Activated naive CD8-positive, alpha-beta T cell treated with anti-CD3 and anti-CD28 coated beads, Interleukin-2, amount 50 U/mL, for 16 hours (primary cell): ENCODE measurements around the gene NSMCE3.
A peak's percentile ranks its signal among the peaks of the same experiment; 100 is the strongest.

Experiments used
- DNase-seq: peaks from one replicate; pipeline ENCODE4 v3.0.0-alpha.2; 2020; ENCODE audit warnings: low read depth, low spot score

NSMCE3 gene

DNA sequence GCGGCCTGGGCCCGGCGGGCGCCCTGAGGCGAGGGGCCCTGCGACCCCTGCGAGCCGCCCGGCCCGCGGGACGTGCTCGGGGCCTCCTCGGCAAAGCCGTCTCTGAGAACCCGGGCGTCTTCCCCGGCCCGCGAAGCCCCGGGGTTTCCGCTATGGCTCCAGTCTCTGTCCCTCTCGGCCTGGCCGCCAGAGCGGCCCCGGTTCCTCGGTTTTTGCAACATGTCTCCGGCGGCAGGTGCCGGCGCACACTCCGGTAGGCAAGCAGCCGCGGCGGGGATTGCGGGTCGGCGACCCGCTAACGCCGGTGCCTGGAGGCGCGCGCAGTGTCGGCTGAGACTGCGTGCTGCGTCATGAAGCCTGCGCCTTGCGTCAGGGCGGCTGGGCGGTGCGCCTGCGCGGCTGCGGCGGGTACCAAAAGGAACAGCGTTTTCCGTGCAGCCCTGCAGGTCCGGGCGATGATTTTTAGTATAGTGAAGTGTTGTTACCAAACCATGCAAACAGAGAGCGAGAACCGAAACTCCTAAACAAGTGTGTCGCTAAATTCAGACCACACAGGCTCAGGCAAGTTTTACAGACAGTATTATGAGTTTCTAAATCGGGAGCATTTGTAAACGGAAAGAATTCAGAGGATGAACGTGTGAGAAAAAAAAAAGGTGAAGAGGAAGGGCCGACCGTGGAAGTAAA lies at the start of gene NSMCE3:
Gene NSMCE3 (minus strand): TSS at position 338 of the 684 bp plus-strand sequence. CDS start 117 bp downstream, at position 221.
- DNase-seq = peak; percentile 82

DNA sequence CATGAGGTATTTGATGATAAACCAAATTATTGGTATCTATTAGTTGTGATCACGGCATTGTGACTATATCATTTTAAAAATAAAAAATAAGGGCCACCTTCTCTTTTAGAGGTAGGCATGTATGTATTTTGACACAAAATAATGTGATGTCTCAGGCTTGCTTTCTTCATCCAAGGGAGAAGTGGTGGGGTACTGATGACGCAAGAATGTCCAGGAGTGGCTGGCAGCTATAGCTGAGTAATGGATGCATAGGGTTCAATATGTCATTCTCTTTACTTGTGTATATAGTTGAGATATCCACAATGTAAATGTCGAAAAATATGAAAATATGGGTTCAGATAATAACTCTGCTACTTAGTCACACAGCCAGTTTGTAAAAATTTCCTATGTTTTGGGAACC lies 46.8 kb upstream of the NSMCE3 start:
- DNase-seq = no peak

DNA sequence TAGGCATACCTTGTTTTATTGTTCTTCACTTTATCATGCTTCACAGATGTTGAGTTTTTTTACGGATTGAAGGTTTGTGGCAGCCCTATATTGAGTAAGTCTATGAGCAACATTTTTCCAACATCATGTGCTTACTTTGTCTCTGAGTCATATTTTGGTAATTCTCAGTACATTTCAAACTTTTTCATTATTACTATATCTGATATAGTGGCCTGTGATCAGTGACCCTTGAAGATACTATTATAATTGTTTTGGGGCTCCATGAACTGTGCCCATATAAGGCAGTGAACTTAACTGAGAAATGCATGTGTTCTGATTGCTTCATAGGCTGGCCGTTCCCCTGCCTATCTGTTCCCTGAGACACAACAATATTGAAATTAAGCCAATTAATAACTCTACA lies 42.8 kb upstream of the NSMCE3 start:
- no peak for DNase-seq

DNA sequence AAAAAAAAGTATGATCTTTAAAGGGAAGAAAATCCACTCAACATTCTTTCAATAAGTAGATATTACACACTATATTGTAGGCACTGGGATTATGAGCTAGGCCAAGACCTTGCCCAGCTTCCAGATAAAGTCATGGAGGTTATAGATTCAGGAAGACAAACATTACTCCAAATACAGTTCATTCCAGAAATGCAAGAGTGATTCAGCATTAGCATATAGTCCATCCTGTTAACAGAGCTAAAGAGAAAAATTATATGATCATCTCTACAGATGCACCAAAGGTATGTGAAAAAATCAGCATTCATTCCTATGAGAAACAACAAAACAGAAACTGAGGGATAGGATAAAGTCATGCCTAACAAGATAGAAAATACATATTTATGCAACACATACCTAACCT lies 42.1 kb upstream of the NSMCE3 start:
- DNase-seq = no peak

DNA sequence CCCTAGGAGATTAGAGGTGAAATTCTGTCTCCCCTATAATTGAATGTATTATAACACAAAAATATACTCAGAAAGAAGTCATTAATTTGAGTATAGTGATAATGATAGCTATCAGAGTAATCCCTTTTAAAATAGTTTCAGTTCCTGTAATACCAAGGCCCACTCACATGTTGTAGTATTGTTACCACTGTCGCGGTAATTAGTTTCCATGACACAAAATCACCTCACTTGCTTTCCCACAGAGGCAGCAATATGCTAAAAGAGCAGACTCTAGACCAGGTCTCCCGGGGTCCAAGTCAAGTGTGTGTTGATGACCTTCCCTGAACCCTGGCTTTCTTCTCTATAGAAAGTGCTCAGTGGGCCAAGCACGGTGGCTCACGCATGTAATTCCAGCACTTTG lies 39.5 kb upstream of the NSMCE3 start:
- no peak for DNase-seq

DNA sequence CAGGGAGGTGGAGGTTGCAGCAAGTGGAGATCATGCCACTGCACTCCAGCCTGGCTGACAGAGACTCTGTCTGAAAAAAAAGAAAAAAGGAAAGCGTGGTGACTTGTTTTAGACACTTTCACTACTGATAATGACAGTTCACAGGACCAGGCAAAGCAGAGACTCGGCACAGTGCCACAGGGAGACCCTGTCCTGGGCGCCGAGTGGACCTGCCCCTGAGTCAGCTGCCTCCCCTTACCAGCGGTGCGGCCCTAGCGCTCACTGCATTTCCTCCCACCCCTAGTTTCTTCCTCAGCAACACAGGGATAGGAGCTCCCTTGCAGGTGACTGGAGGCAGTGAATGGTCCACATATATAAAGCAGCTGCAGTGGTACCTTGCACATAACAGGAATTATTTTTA lies 38.7 kb upstream of the NSMCE3 start:
- no peak for DNase-seq

DNA sequence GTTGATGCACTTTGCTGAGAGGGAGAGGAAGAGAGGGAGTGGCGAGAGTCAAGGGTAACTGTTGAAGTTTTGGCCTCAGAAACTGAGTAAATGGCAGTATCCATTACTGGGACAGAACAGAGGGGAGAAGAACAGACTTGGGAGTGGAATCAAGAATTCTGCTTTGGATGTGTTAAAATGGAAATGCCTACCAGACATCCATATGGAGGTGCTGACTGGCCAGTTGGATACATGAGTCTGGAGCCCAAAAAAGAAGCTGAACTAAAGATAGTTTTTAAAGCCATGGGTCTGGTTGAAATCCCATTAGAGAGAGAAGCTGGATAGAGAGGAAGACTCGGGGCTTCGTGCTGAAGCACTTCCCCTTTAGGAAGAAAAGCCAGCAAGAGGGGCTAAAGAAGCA lies 35.9 kb upstream of the NSMCE3 start:
- DNase-seq = no peak

DNA sequence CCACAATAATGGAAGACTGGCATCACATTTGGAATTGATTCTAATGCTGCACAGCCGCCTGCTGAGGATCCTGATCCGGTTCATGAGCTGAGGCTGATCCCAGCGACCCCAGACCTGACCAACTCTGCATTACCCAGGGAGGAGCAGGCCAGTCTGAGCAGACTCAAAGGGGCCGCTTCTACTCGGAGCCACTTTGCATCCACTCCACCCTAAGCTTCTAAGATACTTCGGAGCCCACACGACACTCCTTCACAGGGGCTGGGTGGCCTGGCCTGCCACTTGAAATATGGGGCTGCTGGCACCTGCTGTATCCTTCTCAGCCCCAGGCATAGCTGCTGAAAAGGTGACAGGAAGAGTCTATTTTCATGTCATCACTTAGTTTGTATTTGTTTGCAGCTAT lies 33.2 kb upstream of the NSMCE3 start:
- DNase-seq = no peak

DNA sequence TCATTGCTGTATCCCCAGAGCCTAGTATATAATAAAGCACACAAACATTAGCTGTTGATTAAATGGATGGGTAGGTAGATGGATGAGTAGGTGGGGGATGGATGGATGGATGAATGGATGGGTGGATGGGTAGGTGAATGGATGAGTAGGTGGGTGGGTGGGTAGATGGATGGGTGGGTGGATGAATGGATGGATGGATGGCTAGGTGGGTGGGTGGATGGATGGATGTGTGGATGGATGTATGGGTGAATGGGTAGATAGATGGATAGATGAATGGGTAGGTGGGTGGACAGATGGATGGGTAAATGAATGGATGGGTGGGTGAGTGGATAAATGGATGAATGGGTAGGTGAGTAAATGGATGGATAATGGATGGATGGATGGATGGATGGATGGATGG lies 30.2 kb upstream of the NSMCE3 start:
- DNase-seq = no peak

DNA sequence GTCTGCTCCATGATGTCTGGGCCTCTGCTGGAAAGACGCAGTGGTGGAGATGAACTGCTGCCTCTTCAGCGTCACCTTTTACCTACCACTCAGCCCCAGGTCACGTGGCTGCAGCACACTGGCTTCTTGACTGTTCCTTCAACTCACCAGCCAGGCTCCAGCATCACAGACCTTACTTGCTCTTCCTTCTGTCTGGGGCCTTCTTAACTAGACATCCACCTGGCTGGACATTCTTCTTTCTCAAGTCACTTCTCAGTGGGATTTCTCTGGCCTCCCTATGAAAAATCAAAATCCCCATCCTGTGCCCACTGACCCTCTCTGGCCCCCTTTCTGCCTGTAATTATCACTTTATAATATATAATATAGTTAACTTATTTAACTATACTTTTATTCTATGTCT lies 29.7 kb upstream of the NSMCE3 start:
- DNase-seq = no peak

DNA sequence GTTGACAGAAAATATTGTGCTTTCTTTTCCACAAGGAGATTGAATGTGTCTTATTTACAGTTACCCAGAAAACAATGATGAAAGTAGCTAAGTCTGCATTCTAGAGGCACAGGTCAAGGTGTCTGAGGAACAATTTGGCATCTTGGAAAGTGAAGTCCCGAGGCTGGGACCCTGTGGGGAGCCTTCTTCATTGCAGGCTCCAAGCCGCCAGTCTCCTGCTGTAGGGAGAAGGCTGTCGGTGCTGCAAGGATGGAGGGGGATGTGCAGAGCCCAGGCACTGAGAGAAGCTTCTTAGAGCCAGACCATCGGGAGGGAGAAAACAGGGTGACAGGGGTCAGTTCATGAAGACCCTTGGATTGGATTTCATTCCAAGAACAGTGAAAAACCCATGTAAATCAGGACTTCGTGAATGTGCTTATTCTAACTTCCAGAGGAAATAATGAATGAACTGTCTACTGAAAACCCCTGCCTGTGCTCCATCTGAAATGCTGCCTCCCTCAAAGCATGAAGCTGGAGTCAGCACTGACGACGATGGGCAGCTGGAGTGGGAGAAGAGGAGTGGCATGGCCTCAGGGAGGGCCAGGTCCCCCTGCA lies 25.2 kb upstream of the NSMCE3 start:
- no peak for DNase-seq

DNA sequence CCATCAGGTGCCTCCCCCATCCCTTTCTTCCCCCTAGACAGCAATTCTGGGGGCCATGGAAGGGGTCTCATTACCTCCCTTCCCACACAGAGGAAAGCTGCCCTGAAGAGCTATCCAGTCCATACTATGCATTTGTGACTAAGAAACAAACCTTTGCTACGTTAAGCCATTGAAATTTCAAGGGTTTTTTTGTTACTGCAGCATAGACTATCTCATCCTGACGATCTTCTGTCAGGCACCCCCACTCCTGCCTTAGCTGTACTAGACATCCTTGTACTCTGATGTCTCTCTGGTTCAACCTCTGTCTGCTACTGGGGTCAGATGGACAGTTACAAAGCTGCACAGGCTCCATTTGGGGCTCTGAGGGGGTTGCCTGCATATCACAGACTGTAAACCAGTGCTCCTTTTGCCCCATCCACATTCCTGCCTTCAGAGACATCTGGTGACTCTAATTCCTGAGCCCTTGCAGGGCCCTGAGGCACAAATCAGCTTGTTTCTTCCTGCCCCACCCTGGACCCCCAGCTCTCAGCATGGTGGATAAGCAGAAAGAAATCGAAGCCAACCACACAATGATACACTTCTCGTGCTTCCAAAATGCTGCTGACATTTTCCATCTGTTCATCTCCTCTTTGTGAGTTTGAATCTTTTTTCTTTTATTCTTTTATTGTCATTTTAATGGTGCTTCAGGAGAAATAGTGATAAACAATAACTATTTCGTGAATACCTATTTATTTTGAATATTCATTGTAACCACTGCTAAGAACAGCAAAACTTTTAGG lies 21.6 kb upstream of the NSMCE3 start:
- DNase-seq = no peak

DNA sequence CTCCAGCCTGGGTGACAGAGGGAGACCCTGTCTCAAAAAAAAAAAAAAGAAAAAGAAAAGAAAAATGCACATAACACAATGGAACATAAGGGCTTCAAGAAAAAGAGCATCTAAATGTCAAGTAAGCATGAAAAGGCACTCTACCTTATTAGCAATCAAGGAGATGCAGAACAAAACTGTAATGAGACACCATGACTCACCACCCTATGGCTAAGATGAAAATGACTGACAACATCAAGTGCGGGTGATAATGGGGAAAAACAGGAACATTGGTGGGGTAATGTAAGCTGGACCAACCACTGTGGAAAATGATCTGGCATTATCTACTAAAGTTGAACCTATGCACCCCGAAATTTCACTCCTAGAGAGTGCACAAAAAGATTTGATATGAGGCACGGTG lies 19.6 kb upstream of the NSMCE3 start:
- DNase-seq = no peak

DNA sequence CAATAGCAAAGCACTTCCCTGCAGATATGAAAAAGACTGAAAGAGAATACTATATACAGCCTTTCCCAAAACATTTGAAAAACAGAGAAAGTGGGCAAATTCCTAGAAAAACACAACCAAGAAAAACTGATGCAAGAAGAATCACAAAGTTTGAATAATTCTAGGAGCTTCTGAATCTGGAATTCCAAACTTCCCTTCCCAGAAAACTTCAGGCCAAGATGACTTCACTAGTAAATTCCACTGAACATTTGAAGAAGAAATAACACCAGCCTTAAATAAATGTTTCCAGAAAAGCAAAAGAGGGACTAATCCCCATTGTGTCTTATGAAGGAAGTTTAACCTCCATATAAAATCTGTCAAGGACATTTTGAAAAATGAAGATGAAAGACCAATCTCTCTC lies 15.8 kb upstream of the NSMCE3 start:
- no peak for DNase-seq

DNA sequence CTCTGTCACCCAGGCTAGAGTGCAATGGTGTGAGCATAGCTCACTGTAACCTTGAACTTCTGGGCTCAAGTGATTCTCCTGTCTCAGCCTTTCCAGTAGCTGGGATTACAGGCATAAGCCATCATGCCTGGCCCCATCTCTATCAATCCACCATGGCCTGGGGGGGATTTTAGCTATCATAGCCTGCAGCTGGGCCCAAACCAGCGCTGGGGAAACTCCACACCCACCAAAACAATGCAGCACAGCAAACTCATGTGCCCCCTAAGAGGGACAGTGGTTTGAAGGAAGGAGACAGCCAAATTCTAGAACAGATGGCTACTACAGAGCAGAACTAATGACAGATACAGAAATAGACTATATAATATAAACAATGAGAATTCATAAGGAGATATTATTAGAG lies 13.8 kb upstream of the NSMCE3 start:
- DNase-seq = no peak

DNA sequence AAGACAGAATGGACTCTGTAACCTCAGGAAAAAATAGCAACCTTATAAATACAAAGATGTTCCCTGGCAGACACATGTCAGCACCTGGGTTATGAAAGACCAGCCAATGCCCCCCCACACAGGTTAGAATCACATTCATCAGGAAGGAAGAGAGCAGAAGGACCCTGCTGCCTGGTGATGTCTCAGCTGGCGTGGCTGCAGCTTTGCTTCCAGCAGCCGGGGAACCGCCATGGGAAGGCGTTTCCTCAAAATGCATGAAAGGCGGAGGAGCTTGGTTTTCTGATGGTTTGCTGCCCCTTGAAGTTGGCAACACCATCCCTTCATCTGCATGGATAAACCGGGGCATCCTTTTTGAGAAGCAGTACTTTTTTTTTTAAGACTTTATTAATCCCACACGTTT lies 10.9 kb upstream of the NSMCE3 start:
- DNase-seq = no peak

DNA sequence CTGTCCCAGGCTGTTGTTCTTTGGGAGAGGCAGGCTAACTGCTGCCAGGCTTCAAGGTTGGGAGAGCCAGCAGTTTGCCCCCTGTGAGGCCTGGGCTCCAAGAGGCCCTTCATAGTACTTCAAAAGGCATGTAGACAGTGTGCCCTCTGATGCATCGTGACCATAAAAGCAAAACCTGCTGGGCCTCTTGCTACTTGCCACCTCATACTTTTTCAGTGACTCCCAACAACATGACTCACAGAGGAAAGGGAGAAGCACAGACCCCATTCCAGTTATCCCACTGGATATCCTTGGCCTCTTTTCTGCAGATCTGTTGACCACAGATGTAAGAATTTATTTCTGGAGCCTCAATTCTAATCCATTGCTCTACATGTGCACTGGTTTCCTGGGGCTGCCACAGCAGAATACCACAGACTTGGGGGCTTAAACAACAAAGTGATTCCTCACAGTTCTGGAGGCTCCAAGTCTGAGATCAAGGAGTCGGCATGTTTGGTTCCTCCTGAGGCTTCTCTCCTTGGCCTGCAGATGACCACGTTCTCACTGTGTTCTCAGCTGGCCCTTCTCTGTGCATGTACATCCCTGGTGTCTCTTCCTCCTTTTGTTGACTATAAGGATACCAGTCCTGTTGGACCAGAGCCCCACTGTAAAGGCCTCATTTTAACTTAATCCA lies 8.9 kb upstream of the NSMCE3 start:
- no peak for DNase-seq

DNA sequence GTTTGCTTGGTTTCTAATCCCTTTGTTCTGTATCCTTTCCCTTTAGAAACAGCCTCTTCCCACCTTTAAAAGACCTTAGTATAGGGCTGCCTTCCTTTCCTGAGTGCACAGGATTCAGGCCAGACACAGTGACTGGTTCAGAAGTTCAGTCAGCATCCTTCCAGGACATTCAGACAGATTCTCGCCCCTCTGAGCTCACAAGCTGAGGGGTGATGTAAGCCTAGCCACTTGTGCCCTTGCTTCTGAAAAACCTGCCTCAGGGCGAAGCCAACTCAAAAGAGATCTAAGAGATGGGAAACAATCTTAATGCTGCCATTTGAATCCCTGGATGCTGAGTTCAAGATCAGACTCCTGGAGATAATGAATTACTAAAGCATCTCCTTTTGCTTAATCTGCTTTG lies 6.7 kb upstream of the NSMCE3 start:
- DNase-seq = no peak

DNA sequence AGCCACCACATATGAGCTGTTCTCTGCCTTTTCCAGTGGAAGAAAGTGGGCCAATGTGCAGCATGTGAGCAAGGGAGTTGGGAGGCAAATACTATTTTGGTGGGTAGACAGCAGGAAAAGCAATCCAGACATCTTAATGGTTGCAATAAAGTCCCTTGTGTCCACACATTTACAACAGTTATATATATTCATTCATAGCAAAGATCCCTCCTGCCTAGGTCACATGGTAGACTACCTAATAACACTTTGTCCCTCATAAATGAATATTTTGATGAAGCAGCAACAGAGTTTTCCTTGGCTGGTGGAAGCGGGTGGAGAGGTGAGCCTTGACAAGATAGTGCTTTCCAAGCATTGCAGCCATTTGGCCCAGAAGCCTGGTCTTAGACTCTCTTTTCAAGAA lies 6.2 kb upstream of the NSMCE3 start:
- no peak for DNase-seq

DNA sequence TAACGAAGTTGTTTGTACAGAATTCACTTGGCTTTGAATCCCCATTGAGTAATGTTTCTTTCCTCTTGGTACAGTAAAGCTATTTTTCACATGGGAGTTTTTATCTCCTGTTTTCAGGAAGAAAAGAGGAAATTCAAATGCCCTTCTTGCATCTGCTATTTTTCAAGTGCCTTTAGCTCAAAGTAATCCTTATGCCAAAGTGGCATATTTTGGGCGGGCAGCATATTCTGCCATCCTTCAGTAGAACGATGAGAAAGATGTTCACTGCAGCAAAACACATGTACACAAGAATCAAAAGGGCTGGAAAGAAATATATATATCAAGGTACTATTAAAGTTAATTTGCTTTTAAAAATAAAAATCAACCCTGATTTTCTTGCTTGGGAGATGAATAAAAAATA lies 5.3 kb upstream of the NSMCE3 start:
- DNase-seq = no peak

DNA sequence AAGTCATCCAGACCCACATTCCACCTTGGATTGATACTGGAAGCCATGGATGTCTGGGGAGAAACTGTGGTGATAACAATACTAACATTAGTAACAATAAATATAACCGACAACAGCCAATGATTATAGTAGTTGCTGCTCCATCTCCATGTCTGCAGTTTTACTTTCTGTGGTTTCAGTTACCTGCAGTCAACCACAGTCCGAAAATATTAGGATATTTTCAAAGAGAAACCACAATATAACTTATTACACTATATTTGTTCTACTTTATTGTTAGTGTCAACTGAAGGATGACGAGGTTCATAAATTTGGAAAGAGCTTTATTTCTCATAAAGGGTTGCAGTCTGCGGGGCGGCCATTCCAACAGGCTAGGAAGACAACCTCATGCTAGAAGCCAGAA lies 2.6 kb upstream of the NSMCE3 start:
- no peak for DNase-seq

DNA sequence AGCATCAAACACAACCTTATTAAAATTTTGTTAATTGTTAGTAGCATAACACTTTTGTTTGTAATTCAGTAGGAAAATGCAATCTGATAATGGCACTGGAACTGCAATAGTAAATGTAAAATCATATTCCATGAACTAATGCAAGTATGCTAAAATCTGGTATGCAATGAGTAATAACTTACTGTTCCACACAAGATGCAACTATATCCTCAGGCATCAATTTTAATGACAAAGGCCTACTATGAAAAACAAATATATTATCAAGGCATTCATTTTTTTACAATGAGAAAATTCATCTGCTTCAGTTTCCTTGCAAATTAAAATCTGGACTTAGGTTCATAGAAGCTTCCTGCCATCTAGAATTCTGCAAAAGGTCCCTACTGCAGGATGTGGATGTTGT lies 1.4 kb upstream of the NSMCE3 start:
- DNase-seq = no peak
